Measurements from ENCODE around the gene CD151.

CD151 gene

DNA sequence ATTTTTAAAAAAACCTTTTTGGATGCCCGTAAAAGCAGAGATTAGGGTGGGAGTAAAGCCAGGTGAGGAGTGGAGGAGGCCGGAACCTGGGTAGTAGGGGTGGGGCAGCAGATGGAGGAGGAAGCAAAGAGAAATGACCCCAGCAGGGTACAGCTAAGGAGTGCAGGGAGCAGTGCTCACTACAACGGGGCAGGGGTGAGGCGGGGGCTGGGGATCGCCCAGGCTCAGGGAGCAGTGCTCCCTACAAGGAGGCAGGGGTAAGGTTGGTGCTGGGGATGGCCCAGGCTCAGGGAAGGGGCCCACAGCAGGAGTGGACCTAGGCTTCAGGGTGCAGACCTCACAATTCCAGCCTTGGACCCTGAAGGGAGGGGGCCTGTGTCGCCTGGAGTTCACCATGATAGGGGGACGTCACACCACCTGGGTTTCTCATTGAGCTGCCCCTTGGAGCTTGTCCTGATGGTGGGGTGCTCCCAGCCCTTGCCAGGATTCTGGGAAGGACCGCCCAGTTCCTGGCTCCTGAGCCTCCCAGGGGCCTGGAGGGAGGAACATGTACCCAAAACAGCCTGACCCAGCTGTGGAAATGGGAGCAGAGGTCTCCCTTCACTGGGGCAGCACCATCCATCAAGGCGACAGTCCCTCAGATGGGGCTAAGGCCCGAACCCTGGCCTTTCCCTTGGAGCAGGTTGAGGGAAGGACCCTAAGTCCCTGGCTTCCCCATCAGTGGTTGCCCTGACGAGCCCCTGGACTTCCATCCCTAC lies 16.9 kb upstream of the CD151 start:
- no peak for FAIRE-seq

DNA sequence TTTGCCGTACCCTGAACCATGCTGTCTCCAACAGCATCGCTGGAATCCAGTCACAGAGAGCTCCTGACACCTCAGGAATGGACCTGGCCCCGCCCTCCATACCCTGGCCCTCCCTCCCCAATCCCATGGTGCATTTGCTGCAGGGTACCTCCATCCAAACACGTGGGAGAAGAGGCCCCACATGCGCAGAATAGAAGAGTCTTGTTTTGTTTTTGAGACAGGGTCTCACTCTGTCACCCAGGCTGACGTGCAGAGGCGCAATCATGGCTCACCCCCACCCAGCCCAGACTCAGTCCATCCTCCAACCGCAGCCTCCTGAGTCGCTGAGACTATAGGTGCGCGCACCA lies 16.3 kb upstream of the CD151 start:
- no peak for FAIRE-seq

DNA sequence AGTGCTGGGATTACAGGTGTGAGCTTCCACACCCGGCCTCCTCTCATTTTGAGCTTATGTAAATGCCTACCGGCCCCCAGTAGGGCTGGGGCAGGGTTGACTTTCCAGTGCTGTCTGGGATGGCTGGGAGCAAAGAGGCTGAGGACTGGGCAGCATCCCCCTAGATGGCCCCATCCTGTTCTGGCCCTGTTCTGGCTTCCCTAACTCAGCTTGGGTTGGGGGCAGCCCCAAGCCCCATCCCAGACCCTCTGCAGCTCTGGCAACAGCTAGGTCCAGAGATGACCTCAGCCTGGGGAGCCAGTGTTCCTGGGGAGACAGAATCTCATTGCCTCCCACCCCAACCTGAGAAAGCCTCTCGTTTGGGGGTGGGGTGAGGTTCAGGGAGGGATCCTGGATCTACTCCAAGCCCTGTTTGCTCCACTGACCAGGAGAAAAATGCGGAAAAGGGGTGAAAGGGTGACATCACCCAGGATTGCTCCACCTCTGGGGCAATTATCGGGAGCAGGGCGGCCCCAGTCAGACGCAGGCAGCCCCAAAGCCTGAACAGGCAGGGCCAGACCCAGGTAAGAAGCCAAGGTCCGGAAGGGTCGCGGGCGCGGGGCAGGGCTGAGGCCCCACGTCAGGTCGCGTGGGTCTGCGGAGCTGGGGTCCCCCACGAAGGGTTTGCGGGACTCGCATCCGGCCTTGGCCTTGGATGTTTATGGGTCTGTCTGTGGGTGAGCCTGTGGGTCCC lies 14.2 kb upstream of the CD151 start, which contains the start of gene PNPLA2:
TSS of gene PNPLA2 (plus strand) at position 519 of the 733 bp plus-strand sequence. CDS start 805 bp downstream, outside the sequence.
- FAIRE-seq: no peak

DNA sequence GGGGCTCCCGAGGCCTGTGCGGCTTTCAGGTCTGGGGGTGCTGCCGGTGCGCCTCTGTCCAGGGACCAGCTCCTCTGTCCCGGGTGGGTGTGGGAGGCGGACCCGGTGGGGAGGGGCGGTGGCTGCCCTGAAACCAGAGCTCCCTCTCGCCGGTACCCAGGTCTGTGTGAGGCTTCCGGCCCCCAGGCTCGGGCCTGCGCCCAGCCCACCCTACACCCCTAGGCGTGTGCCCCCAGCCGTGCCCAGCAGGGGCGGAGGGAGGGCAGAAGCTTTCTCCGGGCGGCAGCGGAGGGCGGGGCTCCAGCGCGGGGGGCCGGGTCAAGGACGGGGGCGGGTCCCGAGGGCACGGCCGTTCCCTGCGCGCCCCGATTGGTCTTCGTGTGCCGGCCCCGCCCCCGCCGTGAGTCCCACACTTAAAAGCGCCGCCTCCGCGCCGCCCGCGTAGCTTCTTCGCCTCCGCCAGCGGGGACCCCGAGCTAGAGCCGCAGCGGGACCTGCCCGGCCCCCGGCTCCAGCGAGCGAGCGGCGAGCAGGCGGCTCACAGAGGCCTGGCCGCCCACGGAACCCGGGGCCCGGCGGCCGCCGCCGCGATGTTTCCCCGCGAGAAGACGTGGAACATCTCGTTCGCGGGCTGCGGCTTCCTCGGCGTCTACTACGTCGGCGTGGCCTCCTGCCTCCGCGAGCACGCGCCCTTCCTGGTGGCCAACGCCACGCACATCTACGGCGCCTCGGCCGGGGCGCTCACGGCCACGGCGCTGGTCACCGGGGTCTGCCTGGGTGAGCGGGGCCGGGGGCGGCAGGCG lies 13.4 kb upstream of the CD151 start:
- no peak for FAIRE-seq

DNA sequence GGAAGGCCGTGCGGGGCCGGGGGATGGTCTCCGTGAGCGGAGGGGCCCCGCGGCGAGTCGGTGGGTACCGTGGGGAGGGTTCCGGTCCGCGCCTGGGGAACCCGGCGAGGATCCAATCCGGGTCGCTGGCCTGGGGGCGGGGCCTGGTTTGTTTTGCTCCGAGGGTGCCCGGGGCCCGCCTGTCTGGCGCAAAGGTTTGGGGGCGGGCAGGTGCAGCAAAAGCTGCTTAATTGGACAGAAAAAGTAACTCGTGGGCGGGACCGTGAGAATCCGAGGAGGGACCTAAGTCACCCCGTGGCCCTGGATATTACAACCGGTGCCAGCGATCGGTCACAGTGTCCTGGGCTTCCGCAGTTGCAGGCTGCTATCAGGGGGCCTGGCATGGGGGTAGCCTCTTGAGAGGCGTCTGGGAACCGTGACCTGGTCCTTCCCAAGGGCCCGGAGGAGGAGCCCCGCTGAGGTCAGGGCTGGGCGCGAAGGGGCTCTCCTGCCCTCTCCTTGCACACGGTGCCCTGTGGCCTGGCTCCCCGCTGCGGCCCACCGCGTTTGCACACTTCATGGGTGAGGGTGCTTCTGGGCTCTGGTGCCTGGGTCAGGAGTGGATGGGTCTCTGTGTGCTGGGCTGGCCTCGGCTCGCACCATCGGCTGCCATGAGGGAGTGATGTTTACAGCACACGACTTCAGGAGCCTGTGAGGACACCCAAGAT lies 12.7 kb upstream of the CD151 start:
- no peak for FAIRE-seq

DNA sequence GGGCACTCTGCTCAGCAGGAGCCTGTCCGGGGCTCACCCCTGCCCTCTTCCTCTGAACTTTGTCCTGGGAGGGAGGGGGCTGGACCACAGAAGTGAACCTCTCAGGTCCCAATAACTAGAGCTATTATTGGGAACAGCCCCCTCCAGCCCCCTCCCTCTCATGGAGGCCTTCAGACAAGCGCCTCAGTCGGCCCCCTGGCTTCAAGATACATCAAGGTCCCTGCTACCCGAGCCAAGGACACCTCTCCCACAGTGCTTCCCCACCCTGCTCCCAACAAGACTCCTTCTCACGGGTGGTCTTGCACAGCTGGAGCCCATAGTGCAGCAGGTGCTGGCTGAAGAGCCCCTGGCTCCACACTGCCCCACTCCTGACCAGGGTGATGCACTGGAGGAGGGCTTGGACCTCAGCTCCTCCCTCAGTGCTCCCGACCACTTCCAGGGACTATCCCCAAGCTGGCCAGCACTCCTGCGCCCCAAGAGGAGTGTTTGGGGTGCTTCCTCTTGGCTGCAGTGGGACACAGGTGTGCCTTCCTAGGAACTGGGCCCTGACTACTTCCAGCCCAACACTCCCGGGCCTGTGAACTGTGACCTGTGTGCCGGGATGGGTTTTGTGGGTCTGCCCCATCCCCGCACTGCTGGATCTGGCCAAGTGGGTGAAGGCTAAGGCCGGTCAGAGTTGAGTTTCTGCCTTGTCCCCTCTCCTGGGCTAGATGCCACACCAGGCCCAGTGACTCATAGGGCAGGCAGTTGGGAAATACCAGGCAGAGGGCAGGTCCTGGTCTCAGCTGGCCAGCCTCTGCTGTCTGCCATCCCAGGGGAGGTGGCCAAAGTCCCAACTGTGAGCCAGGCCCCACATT lies 11.9 kb upstream of the CD151 start:
- no peak for FAIRE-seq

DNA sequence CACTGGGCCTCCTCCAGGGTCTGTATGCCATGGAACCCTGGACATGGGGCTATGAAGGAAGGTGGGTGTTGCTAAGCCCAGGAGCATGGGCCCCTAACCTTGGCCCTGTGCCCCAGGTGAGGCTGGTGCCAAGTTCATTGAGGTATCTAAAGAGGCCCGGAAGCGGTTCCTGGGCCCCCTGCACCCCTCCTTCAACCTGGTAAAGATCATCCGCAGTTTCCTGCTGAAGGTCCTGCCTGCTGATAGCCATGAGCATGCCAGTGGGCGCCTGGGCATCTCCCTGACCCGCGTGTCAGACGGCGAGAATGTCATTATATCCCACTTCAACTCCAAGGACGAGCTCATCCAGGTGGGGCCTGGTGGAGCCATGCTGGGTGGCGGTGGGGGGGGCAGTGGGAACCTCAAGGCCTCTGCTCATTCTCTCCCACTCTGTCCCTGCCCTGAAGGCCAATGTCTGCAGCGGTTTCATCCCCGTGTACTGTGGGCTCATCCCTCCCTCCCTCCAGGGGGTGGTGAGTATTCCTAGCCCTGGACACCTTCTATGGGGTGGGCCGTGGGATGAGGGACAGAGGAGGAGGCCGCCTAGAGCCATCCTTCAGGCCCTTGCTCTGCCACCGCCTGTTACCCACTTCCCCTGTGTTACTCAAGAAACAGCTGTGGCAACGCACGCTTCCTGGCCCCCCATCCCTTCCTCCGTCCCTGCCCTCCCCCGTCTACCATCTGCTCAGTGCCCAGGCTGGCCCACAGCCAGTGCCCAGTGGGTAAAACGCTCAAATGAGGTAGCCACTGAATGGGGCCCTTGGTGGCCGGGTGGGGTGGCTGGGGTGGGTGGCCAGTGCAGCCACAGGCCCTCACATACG lies 11.0 kb upstream of the CD151 start:
- FAIRE-seq: no peak

DNA sequence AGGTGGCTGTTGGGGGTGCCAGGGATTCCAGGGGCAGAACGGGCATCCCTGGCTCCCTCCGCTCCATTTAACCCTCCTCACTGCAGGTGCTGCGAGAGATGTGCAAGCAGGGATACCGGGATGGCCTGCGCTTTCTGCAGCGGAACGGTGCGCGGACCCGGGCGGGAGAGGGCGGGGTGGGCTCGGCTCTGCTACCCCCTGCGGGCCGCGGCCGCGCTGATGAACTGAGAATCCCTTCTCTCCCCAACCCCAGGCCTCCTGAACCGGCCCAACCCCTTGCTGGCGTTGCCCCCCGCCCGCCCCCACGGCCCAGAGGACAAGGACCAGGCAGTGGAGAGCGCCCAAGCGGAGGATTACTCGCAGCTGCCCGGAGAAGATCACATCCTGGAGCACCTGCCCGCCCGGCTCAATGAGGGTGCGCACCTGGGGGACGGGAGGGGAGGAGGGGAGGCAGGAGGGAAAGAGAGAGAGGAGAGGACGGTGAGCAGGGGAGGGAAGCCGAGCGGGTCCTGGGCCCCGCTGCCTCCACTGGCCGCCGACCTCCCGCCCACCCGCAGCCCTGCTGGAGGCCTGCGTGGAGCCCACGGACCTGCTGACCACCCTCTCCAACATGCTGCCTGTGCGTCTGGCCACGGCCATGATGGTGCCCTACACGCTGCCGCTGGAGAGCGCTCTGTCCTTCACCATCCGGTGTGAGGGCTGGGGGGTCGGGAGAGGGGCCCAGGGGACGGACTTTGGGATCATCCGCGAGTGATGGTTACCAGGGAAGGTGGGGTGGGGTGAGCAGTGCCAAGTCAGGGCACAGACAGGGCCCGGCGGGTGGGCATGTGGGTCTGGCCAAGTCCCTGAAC lies 9.1 kb upstream of the CD151 start:
- no peak for FAIRE-seq

DNA sequence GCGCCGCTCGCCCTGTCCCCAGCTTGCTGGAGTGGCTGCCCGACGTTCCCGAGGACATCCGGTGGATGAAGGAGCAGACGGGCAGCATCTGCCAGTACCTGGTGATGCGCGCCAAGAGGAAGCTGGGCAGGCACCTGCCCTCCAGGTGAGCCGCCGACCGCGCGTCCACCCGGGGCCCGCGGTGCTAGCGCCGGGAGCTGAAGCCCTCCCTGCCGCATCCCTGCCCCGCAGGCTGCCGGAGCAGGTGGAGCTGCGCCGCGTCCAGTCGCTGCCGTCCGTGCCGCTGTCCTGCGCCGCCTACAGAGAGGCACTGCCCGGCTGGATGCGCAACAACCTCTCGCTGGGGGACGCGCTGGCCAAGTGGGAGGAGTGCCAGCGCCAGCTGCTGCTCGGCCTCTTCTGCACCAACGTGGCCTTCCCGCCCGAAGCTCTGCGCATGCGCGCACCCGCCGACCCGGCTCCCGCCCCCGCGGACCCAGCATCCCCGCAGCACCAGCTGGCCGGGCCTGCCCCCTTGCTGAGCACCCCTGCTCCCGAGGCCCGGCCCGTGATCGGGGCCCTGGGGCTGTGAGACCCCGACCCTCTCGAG lies 8.4 kb upstream of the CD151 start:
- no peak for FAIRE-seq

DNA sequence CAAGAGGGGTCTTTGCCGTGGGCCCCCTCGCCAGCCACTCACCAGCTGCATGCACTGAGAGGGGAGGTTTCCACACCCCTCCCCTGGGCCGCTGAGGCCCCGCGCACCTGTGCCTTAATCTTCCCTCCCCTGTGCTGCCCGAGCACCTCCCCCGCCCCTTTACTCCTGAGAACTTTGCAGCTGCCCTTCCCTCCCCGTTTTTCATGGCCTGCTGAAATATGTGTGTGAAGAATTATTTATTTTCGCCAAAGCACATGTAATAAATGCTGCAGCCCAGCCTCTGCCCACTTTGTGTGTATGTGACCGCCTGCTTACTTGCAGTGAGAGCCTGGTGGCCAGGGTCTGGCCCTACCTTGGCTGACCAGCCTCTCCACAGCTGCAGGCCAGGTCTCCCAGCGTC lies 7.8 kb upstream of the CD151 start:
- FAIRE-seq: no peak

DNA sequence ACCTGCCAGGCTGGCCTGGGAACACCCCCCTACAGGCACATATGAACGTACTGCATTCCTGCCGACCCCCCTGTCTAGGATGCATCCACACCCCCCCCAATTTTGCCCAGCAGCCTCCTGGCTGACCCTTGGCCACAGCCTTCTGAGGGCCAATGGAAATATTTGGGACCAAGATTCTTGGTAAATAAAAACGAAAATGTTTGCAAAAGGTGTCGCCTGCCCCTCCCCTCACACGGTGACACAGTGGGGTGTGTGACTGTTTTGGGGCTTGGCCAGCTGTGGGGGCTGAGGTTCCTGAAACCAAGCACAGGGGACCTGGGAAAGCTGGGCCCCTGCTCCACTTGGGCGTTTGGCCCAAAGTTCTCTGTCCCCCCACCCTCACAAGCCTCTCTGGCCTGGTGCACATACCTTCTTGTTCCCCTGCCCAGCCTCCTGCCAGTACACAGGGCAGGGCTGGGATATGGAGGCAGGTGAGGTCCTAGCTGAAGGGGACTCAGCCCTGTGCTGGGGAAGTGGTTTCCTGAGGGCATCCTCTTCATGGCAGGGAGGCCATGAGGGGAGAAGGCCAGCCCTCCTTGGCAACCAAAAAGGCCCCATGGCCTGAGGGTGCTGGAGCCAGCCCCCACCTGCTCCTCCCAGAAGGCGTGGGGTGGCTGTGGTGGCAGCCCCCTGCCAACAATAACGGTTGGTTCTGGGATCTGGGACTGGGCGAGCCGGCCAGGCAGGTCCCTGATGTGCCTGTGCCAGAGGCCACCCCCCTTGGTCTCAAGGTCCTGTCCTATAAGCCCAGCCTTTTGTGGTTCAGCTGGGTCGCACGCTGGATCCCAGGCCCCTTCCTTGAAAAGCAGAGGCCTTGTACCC lies 7.2 kb upstream of the CD151 start:
- no peak for FAIRE-seq

DNA sequence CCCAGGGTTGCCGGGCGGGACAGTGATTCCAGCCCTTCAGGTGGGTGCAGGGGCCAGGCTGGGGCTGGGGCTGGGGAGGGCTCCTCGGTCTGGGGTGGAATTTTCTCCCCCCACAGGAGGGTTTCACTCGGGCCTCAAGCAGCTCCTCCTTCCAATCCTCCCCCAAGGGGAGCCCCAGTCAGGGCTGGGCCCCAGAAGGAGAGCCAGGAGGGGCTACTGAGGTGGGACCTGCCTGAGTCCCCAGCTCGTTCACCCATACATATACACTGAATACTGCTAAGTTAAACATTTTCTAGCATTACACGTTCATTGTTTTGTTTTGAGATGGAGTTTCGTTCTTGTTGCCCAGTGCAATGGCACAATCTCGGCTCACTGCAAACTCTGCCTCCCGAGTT lies 6.5 kb upstream of the CD151 start:
- no peak for FAIRE-seq

DNA sequence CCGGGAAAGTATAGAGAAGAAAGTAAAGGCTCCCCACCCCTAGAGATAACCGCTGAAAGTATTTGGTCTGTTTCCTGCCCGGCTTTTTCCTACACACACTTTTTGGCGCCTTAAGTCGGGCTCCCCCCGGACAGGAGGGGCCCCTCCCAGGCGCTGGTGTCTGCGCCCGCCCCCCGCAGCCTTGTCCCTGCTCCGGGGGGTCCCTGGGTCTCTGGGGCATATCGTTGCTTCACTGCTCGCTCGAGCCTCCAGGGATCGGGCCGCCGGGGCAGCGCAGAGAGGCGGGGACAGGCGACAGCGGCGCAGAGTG lies 6.0 kb upstream of the CD151 start:
- no peak for FAIRE-seq

DNA sequence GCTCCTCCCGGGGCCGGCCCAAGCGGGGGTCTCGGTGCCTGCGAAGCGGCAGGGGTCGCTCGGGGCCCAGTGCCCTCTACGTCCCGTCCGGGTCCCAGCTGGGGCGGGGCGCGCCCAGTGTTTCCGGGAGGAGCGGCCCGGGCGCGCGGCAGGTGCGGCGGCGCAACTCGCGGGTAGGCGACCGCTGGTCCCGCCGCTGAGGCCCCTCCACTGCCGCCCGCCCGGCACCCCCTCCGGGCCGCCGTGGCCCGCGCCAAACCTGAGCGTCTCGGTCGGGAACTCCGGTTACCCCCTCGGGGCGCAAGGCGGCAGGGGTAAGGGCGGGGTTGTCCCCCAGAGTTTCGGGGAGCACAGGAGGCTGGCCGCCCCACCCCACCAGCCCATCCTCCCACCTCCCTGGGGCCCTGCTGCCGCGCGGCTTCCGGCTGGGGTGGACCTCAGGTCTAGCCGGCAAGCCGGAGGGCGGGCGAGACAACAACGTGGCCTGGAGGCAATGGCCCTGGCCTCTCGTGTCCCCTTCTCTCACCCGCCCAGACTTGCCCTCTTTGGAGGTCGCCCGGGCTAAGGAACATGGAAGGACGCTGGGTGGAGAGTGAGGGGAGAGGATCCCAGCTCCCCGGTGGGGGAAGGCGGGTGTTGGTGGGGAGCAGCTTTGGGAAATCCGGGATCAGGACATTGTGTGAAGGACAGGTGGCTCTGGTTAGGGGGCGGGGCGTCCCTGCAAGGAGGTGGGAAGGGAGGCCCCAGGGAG lies 5.4 kb upstream of the CD151 start:
- no peak for FAIRE-seq

DNA sequence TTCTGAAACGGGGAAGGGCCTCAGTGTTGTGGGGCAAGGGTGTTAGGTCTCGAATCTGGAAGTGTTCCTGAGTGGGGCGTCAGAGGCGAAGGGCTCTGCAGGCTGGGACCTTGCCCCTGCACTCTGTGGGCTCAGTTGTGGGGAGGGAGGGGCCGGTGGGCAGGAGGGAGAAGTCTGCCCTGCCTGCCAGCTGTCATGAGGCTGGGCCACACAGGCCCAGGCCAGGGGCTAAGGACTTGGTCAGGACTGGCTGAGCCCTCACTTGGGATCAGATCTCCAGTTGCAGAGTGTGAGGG lies 4.9 kb upstream of the CD151 start, which contains the start of gene CRACR2B:
TSS of gene CRACR2B (plus strand) at position 23 of the 296 bp plus-strand sequence. CDS start 689 bp downstream, outside the sequence.
- FAIRE-seq: no peak

DNA sequence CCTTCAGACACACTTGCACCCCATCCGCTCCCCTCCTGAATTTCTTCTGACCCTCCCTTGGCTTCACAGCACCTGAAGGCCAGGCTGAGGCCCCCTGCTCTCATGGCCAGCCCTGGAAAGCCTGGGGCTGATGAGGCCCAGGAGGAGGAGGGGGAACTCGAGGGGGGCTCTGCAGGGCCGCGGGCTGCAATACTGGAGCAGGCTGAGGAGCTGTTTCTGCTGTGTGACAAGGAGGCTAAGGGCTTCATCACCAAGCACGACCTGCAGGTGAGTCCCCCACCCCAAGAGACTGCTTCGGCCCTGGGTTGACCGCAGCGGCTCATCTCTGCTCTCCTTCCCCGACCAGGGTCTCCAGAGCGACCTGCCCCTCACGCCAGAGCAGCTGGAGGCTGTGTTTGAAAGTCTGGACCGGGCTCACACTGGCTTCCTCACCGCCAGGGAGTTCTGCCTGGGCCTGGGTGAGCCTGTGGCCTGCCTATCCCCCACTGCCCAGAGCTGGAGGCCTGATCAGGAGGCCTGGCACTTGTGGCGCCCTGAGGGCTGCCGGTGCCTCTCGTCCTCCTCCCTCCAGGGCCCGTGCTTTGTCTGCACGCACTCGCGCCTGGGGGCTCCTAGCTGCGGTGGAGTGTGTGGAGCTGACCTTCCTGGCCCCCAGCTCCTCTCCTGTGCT lies 4.1 kb upstream of the CD151 start:
- no peak for FAIRE-seq

DNA sequence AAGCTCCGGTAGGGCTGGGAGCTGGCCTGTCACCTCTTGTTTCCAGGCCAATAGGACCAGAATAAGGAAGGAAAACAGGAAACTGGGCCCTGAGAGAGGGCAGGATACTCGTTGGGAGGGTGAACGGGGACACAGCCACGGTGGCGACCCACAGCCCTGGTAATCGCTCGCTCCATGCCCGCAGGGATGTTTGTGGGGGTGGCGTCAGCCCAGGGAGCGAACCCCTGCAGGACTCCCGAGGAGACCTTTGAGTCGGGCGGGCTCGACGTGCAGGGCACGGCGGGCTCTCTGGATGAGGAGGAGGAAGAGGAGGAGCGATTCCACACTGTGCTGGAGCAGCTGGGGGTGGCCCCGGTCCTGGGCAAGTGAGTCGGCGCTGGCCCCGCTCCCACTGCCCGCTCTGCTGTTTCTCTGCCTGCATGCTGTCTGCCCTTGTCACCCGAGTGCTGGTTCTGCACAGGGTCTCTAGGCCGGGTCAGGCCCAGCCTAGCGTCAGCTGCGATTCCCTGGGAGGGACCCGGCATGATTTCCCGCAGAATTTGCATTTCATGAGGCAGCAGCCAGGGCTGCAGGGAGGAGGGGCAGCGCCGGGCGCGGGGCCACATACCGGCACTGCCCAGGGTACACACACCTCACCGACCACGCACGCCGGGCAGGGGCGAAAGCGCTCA lies 3.4 kb upstream of the CD151 start:
- no peak for FAIRE-seq
